Measurements from ENCODE around the gene GSTCD.

- no peak for TF ChIP-seq CTCF (IDR thresholded peaks at IDR 0.05)
- TF ChIP-seq POLR2A (IDR thresholded peaks at IDR 0.05): no peak
Observed at GRCh38 chr4:105838082-105838481, 129.5 kb downstream of the GSTCD start.

Data from body of pancreas (tissue), 4 donors.